H4 (cell line): ENCODE results near the gene ARAP3. TPM values are rescaled to one million over a fixed set of nuclear protein-coding genes. Genes with fewer than 3 reads are reported as not detected.
"Not testable (repeated sequence)": the region's sequence is repeated elsewhere in the genome, so short reads cannot be mapped to it uniquely, and the experiment has no call there.

Experiments
- DNase-seq: peaks from one replicate; pipeline ENCODE4 v3.0.0-alpha.2; 2015; ENCODE audit warnings: low spot score
- total RNA-seq: library from RNA; depleted of rRNA; stranded (reverse); fragments of >200 nt; shearing (Covaris generic); gene quantifications from 2 replicates; pipeline ENCODE4 v1.2.3, GENCODE V29; 2014; rRNA removed

ARAP3 gene
- total RNA-seq, 1 experiment from 2014 or later = 4.4 TPM

DNA sequence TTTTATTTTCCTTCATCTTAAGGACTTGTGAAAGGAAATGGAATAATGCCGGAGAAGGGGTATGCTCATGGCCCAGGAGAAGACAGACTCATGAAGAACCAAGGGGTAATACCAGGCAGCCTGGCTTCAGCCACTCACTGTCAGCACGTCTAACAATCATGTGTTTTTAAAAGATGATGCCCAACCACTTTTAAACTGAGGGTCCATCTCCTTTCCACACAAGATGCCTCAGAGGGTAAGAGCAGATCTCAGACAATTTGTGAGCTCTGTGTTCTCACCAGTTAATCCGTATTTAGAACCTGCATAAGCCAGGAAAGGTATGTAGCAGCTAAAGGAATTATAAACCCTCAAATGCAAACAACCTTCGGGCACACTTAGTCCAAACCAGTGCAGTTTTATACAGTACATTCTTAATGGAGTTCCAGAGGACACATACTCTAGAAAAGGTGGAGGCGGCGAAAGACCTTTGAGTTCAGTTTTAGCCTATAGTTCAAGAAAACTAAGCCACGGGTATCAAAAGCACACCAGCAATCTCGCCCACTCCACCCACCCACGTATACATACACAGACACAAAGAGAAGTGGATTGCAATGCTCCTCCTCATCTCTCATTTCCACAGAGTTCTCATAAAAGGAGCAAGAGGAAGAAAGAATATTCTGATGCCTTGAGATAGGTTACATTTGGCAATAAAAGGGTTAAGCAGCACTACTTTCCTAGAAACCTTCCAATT is 65.9 kb downstream of the ARAP3 start:
- no peak for DNase-seq

DNA sequence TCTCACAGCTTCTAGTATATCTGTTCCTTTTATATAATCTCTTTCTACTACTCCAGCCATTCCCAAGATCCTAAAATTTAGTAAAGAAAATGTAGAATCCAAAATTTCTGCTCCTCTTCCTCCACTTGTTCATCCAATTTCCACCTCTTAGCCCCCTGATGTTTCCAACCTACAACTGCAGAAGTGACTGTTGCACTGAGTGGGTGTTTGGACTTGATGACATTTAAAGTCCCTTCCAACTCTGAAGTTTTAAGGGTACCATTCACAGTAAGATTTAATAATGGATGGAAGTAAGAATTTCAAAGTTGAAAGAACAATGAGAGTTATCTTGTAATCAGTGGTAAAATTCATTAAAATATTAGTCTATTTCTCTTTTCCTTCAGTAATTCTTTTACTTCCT is 68.7 kb downstream of the ARAP3 start:
- no peak for DNase-seq

DNA sequence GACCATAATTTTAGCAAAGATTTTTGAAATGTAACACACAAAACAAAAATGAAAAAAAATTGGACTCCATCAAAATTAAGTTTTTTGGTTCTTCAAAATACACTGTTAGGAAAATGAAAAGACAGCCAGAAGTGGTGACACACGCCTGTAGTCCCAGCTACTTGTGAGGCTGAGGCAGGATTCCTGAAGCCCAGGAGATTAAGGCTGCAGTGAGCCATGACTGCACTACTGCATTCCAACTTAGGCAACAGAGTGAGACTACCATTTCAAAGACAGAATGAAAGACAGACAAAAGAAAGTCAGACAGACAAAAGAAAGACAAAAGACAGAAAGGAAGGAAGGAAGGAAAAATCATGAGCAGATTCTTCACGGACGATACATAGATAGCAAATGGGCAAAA is 70.7 kb downstream of the ARAP3 start:
- DNase-seq = no peak

DNA sequence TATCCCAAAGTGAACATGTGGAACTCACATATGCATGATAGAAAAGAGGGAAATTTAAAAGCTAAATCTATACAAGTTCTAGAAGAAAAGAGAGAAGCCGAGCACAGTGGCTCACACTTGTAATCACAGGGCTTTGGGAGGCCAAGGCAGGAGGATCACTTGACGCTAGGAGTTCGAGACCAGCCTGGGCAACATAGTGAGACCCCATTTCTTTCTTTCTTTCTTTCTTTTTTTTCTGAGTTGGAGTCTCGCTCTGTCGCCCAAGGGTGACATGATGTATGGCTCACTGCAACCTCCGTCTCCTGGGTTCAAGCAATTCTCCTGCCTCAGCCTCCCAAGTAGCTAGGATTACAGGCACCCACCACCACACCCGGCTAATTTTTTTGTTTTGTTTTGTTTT is 72.1 kb downstream of the ARAP3 start:
- not testable (repeated sequence) for DNase-seq

DNA sequence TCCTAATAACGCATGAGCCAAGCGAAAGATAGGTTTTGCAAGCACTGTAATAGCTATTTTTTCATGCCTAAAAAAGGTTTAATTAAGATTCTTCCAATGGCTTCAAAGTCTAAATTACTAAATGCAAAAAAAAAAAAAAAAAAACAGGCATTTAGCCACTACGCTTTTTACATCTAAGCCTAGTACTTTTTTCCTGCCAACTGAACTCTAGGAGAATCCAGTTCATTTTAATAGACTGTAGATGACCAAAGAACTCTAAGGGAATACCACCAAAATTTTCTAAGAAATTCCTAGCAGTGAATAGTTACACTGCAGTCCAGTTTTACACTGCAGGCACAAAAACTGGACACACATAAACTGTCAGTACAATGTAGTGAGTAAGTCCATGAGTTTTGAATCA is 73.0 kb downstream of the ARAP3 start:
- no peak for DNase-seq

DNA sequence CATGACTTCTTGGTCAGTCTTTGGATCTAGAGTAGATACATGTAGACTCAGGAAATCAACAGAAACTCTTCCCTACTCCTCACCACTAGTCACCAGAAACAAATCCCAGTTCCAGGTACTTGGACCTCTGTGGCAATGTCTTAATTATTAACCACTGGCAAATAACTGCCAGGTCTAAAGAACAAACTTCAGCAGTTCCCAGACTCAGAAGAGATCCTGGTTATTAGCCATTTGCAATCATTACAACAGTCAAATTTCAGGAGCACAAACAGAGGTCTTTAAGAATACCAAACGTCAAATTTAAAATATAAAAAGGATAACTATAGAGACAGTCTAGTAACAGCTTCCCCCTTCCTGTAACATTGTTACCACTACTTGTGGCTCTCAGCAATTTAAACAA is 73.5 kb downstream of the ARAP3 start:
- no peak for DNase-seq

DNA sequence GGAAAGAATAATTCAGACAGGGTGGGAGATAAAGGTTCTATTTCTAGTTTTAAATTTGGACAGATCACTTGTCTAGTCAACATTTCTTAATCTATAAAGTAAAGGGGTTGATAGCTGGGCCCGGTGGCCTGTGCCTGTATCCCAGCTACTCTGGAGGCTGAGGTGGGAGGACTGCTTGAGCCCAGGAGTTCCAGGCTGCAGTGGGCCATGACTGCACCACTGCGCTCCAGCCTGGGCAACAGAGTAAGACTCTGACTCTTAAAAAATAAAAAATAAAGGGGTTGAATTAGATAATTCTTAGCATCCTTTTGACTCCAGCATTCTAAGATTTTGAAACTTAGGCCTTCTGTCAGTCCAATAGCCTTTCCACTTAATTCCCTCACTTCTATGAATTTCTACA is 74.0 kb downstream of the ARAP3 start:
- DNase-seq = no peak

DNA sequence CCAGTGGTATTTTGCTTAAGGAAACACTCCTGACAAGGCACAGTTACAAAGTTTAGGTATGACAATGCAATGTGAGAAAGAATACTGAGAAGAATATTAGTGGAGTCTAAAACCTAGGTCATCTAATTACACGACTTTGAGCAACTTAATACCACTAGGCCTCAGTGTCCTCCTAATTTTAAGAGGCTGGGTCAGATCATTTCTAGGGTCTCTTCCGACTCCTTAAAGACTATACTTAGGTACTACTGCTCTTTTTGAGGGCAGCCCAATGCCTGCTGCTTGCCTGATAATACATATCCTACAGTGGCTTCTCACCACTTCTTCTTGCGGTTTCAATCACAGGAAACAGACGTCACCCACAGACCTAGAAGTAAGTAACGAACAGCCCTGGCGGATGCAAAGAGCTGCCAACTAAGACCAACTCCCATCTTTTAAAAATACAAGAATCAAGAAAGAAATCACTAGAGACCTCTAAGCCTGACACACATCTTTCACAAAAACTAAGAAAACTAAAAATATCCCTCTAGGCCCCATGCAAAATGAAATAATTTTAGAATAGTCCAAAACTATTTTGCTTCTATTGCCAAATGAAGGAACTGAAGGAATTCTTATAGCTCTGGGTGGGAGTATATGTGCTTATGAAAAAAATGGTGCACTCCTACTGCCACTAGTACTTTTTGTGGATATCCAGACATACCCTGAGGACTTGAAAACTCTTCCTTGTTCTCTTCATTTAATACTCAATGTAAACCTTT is 76.3 kb downstream of the ARAP3 start:
- no peak for DNase-seq

DNA sequence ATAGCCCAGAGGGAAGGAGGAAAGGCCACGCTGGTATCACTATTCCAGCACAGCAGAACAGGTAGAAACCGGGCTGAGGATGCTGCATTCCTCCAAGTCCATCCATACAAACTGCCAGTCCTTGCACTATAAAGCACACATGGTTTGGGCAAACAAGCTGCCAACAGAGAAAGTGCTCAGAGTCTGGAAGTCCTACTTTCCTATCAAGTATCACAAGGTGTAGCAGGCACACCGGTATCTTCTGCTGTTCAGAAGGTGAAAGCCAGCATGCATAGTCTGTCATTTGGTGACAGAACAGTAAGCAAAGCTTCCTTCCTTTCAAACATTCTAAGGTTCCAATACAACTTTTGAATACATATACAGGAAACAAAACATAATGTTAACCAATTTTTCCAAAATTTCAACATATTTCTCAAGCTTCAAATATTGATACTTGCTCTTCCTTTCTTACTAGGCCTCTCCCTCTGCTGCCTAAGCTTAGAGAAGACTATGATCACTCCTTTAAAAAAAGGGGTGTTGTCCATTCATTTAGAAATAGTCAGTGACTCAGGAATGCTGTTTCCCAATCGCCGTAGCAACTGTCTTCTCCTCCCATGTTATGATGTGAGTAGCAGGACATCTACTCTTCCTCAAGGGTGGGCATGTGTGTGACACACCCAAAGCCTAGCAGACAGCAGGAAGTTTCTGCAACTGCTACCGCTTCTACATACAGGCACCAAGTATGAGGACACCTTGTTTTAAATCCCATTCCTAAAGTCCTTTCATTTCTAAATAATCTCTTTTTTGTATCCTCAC is 77.9 kb downstream of the ARAP3 start:
- peak; percentile 46 for DNase-seq

Other genes with a start within 250 kb of the ARAP3 start
- gene PCDHGC3, start 206.3 kb downstream of the ARAP3 start, total RNA-seq = 50.8 and 61.5 TPM in 2 replicates
- 0.10 TPM in 1 of 2 replicates, not detected in the other for gene PCDHGC4, start 197.2 kb downstream of the ARAP3 start, total RNA-seq
- 0.06 and 0.18 TPM in 2 replicates for gene PCDHGC5, start 193.1 kb downstream of the ARAP3 start, total RNA-seq
- 24.3 and 40.7 TPM in 2 replicates for gene DIAPH1, start 63.2 kb downstream of the ARAP3 start, total RNA-seq
- gene HDAC3, start 45.4 kb downstream of the ARAP3 start, total RNA-seq = 76.5 and 82.1 TPM in 2 replicates
- 4.5 and 8.4 TPM in 2 replicates for gene RELL2, start 45.2 kb downstream of the ARAP3 start, total RNA-seq
- 5.9 and 11.0 TPM in 2 replicates for gene FCHSD1, start 30.8 kb downstream of the ARAP3 start, total RNA-seq
- gene PCDH1, start 196.2 kb upstream of the ARAP3 start, total RNA-seq = 1.2 and 6.6 TPM in 2 replicates
- gene DELE1, start 241.6 kb upstream of the ARAP3 start, total RNA-seq = 37.3 and 57.4 TPM in 2 replicates